NCI-H460 (cell line): Measurements from ENCODE around the gene IQGAP1. TPM values are rescaled to one million over a fixed set of nuclear protein-coding genes. Genes with fewer than 3 reads are reported as not detected.

ENCODE experiments used
- DNase-seq: peaks from one replicate; pipeline ENCODE4 v3.0.0-alpha.2; 2016; ENCODE audit warnings: low read depth; ENCODE audit errors: extremely low read depth
- total RNA-seq: library from RNA; depleted of rRNA; stranded (reverse); fragments of >200 nt; shearing (Covaris generic); gene quantifications from 2 replicates; pipeline ENCODE4 v1.2.3, GENCODE V29; 2014

The IQGAP1 gene
- total RNA-seq, 1 experiment from 2014 or later = 169 TPM

DNA sequence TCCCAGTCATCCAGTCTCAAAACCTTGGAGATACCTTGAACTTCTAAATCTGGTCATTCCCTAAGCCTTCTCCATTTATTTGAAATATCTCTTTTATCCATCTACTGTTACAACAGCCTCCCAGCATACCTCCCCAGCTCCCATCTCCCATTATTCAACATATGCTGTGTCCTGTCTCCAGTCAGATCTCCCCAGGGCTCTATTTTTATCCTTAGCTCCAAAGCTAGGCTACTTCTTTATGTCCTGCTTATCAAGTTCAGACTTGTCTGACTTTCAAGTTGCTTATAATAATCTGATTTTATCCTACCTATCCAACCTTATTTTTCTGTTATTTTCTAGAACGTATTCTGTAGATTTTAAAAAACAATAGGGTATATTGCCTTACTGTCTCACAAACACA lies 44.2 kb downstream of the IQGAP1 start:
- no peak for DNase-seq

GRCh38 chr15:90435652-90436337 lies 47.8 kb downstream of the IQGAP1 start:
- no peak for DNase-seq

- no peak for DNase-seq
Measured at GRCh38 chr15:90436952-90437351, 48.9 kb downstream of the IQGAP1 start.

GRCh38 chr15:90437516-90437915 lies 49.5 kb downstream of the IQGAP1 start:
- no peak for DNase-seq

GRCh38 chr15:90439946-90440345 lies 51.9 kb downstream of the IQGAP1 start:
- no peak for DNase-seq

DNA sequence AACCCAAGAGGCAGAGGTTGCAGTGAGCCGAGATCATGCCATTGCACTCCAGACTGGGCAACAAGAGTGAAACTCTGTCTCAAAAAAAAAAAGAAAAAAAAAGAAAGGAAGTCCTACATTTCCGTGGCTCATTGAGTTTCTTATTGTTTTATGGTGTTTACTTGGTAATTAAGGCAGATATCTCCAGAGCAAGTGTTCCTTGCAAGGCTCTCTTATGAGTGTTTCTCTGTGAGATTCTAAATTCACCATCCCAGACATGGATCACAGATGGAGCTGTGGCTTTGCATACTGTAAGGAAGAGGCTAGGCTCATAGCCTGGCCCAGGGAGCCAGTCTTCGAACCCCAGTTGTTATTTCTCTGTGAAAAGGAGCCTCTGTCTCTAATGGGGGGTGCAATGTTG lies 53.0 kb downstream of the IQGAP1 start:
- DNase-seq = no peak

- DNase-seq = no peak
Measured at GRCh38 chr15:90442423-90442822, 54.4 kb downstream of the IQGAP1 start.

DNA sequence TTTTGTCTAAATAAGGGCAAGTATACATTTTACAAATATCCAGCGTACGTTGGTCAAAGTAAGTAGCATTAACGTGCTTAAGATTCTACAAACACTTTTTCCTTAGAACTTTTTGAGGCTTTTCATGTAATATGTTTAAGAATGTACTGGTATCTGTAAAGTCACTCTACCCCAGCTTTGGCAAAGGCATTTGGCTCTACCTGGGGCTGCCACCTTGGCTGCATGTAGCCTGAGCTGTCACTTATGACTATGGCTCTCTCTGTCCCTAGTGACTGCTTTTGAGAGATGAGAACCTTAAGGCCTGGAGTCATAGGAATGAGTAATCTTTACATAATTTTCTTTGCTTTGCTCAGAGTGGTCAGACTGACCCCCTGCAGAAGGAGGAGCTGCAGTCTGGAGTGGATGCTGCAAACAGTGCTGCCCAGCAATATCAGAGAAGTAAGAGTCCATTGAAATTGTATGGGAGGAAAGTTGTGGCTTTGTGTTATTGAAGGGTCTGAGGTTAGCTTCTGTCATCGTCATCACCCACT lies 61.2 kb downstream of the IQGAP1 start:
- DNase-seq = no peak

DNA sequence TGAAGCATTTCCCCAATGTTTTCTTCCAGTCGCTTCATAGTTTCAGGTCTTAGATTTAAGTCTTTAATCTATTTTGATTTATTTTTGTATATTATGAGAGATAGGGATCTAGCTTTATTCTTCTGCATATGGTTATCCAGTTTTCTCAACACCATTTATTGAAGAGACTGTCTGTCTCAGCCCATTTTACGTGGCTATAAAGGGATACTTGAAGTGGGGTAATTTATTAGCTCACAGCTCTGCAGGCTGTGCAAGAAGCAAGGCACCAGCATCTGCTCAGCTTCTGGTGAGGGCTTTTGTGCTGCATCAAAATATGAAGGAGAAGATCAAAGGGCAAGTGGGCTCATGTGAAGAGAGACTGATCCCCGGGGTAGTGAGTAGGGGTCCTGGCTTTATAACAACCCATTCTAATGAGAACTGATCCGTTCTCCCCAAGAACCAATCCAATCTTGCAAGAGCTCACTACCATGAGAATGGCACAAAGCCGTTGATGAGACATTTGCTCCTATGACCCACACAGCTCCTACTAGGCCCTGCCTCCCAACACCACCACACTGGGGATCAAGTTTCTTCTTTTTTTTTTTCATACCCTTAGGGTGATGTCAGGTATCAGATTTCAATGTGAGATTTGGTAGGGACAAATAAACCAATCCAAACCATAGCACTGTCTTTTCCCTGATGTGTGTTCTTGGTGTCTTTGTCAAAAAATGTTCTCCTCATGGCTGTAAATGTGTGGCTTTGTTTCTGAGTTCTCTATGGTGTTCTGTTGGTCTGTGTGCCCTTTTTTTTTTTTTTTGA lies 63.2 kb downstream of the IQGAP1 start:
- no peak for DNase-seq

GRCh38 chr15:90456236-90456635 lies 68.2 kb downstream of the IQGAP1 start:
- DNase-seq = no peak

DNA sequence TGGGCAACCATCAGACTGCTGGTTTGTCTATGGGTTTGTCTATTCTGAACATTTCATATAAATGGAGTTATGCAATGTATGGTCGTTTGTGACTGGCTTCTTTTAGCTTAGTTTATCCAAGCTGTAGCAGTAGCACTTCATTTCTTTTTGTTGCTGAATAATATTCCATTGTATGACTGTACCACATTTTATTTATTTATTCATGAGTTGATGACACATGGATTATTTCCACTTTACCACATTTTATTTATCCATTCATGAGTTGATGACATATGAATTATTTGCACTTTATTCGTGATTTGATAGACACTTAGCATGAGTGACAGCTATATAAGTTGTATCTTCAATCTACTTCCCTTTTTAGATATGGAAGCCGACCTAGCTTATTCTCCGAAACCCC lies 70.0 kb downstream of the IQGAP1 start:
- DNase-seq = no peak

DNA sequence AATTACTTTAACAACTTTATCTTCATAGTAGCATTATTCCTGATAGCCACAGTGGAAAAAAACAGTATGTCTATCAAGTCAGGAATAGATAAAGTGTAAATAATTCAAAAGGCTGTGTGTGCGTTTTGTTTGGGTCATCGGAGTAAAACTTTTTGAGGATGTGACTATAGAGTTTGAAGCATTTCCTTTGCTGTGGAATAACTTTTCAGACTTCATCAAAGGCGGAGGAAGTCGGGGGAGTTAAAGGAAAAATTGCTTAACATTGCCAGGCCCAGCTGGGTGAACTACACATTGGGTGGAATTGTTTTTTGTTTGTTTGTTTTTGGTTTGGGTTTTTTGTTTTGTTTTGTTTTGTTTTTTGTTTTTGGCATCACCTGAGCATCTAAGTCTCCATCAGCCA lies 71.3 kb downstream of the IQGAP1 start:
- no peak for DNase-seq

GRCh38 chr15:90460142-90460824 lies 72.2 kb downstream of the IQGAP1 start:
- DNase-seq = no peak

DNA sequence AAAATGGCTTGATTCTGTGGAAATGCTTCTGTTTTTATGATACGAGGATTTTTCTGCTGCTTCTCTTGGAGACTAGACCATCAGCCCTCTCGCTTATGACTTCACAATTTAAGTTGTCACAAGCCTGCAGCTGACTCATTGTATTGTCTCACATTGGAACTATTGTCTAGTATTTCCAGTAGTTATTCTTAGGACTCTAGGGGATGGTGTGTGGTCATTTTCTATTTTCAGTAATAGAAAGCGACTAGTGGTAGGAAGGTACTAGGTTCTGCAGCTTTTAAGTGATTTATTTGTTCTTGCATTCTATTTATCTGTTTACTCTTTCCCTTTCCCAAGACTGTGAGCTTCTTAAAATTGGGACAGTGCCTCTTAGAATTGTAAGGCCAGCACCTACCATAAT lies 75.3 kb downstream of the IQGAP1 start:
- no peak for DNase-seq

GRCh38 chr15:90465140-90465929 lies 77.3 kb downstream of the IQGAP1 start:
- DNase-seq = no peak

DNA sequence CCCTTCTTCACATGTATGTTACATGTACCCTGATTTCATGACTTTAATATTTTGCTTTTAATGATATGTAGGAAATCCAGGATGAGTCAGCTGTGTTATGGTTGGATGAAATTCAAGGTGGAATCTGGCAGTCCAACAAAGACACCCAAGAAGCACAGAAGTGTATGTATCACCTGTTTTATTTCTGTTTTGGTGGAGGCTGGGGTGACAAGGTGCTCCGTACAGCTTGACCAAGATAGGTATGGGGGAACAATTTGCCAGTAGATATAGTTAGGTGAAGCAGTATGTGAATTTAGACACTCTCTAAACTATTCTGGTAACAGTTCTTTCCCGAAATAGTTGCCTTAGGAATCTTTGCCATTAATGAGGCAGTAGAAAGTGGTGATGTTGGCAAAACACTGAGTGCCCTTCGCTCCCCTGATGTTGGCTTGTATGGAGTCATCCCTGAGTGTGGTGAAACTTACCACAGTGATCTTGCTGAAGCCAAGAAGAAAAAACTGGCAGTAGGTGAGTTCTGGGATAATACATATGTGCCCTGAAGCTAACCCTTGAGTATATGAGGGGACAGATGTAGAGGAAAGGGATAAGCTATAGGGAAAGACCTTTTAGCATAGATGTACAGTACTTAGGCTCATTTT lies 78.0 kb downstream of the IQGAP1 start:
- no peak for DNase-seq

DNA sequence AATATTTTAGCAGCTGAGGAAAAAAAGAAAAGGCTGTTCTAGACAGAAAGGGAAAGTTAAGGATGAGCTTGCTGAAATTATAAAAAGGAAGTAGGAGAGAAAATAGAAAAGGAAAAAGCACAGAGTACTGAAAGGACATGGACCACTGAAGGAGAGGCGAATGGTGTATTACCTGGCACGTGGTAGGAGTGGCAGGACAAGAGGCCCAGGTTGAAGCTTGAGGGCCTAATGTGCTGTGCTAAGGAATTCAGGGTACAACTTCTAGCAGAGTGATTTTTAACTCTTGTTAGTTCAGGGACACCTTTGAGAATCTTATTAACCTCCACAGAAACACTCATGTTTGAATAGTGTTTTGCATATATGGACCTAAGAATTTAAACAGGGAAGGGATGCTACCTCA lies 81.7 kb downstream of the IQGAP1 start:
- DNase-seq = no peak

DNA sequence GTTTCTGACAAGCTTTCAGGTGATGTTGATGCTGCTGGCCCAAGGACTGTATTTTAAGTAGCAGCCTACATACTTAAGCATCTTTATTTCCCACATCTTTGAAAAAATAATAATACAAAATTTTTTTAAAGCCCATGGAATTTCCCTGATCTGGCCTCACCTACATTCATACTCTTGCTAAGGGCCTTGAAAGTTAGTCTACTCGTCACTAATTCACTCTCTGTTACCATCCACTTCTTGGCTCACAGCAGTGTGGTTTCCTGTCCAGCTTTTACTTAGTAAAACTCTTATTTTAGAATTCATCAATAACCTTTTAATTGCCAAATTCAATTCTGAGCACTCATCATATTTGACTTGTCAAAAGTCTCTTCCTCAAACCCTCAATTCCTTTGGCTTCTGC lies 82.4 kb downstream of the IQGAP1 start:
- no peak for DNase-seq

DNA sequence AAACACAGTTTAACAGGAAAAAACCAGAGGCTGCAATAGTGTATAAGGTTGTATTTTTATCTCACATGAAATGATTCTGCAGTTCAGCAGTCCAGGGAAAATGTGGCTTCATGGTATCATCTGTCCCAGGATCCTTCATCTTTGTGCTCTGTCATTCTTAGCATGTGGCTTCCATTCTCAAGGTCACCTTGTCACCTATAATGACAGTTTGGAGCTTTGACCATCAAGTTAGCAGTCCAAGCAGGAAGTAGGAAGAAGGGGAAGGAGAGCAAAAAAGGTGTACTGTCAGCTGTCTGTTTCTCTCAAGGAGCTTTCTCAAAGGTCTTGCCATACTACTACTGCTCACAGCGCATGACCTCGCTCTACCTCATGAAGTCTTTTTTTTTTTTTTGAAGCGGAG lies 83.1 kb downstream of the IQGAP1 start:
- no peak for DNase-seq

GRCh38 chr15:90471769-90472168 lies 83.7 kb downstream of the IQGAP1 start:
- DNase-seq = no peak
